Measurements from ENCODE around the gene KCNJ14.

KCNJ14 gene

GRCh38 chr19:48455171-48455907 is at the start of gene KCNJ14:
KCNJ14 (plus strand) TSS chr19:48455574; CDS start chr19:48461725, 6,151 bp downstream.
- H3K79me2 ChIP-seq (ENCODE audit: low read length) = peaks cover 32% of the 10 kb centered on the region; the same call in 1 of the 2 replicates
- H3K9me2 ChIP-seq (replicated peaks; ENCODE audit: insufficient read depth, low read length) = no peaks in the 10 kb centered on the region
- H3K27me3 ChIP-seq (replicated peaks; ENCODE audit: insufficient read depth, low read length) = no peaks in the 10 kb centered on the region
- no peak within 1 kb of the TSS for H3K27ac ChIP-seq (ENCODE audit: low read length)
- no peak for DNase-seq
- H2AFZ ChIP-seq (ENCODE audit: low read length) = no peak within 1 kb of the TSS
- H3K9ac ChIP-seq (ENCODE audit: low read length) = no peak within 1 kb of the TSS
- H3K4me1 ChIP-seq (ENCODE audit: low read length) = no peaks in the 10 kb centered on the region
- H3K36me3 ChIP-seq (replicated peaks; ENCODE audit: insufficient read depth, low read length) = 0 out of 2 replicates have a peak, but pooled peaks cover 6% of the 10 kb centered on the region
- H3K4me3 ChIP-seq (ENCODE audit: low read length) = no peak within 1 kb of the TSS
- TF ChIP-seq EZH2 (optimal IDR thresholded peaks at IDR 0.05; ENCODE audit: low read depth, low read length) = no peak
- TF ChIP-seq CTCF (IDR thresholded peaks at IDR 0.05; ENCODE audit: low read length) = no peak
- TF ChIP-seq EZH2phosphoT487 (IDR thresholded peaks at IDR 0.05; ENCODE audit: low read length) = no peak
- no peaks in the 10 kb centered on the region for H3K9me3 ChIP-seq (replicated peaks; ENCODE audit: insufficient read depth, low read length)
- no peak within 1 kb of the TSS for H3K4me2 ChIP-seq (ENCODE audit: low read depth, low read length)
- no peaks in the 10 kb centered on the region for H4K20me1 ChIP-seq (ENCODE audit: insufficient read depth, low read length)
- H3F3A ChIP-seq (ENCODE audit: insufficient read depth, low read length) = no peaks in the 10 kb centered on the region

GRCh38 chr19:48405850-48406249 is 49.5 kb upstream of the KCNJ14 start:
- Histone ChIP-seq H3K36me3 (replicated peaks; ENCODE audit: insufficient read depth, low read length) (no peaks in the 10 kb centered on the region), H3K9me3 (replicated peaks; ENCODE audit: insufficient read depth, low read length) (no peaks in the 10 kb centered on the region), H3F3A (ENCODE audit: insufficient read depth, low read length) (no peaks in the 10 kb centered on the region), H3K79me2 (ENCODE audit: low read length) (no peaks in the 10 kb centered on the region), H3K4me3 (ENCODE audit: low read length) (no peak overlapping the region), H3K4me1 (ENCODE audit: low read length) (no peaks in the 10 kb centered on the region), H2AFZ (ENCODE audit: low read length) (no peak overlapping the region), H3K27ac (ENCODE audit: low read length) (no peak overlapping the region), H3K9ac (ENCODE audit: low read length) (no peak overlapping the region), H3K27me3 (replicated peaks; ENCODE audit: insufficient read depth, low read length) (peaks cover 36% of the 10 kb centered on the region), H4K20me1 (ENCODE audit: insufficient read depth, low read length) (no peaks in the 10 kb centered on the region), H3K4me2 (ENCODE audit: low read depth, low read length) (no peak overlapping the region), H3K9me2 (replicated peaks; ENCODE audit: insufficient read depth, low read length) (no peaks in the 10 kb centered on the region)
- TF ChIP-seq EZH2 (optimal IDR thresholded peaks at IDR 0.05; ENCODE audit: low read depth, low read length) = no peak
- TF ChIP-seq EZH2phosphoT487 (IDR thresholded peaks at IDR 0.05; ENCODE audit: low read length) = no peak
- no peak for TF ChIP-seq CTCF (IDR thresholded peaks at IDR 0.05; ENCODE audit: low read length)
- no peak for DNase-seq

- Histone ChIP-seq H4K20me1 (ENCODE audit: insufficient read depth, low read length) (no peaks in the 10 kb centered on the region), H3K4me1 (ENCODE audit: low read length) (peaks cover 11% of the 10 kb centered on the region), H3K9ac (ENCODE audit: low read length) (no peak overlapping the region), H3F3A (ENCODE audit: insufficient read depth, low read length) (peaks cover 16% of the 10 kb centered on the region), H3K9me3 (replicated peaks; ENCODE audit: insufficient read depth, low read length) (no peaks in the 10 kb centered on the region), H2AFZ (ENCODE audit: low read length) (no peak overlapping the region), H3K27me3 (replicated peaks; ENCODE audit: insufficient read depth, low read length) (peaks cover 18% of the 10 kb centered on the region), H3K79me2 (ENCODE audit: low read length) (no peaks in the 10 kb centered on the region), H3K36me3 (replicated peaks; ENCODE audit: insufficient read depth, low read length) (no peaks in the 10 kb centered on the region), H3K27ac (ENCODE audit: low read length) (no peak overlapping the region), H3K4me3 (ENCODE audit: low read length) (no peak overlapping the region), H3K9me2 (replicated peaks; ENCODE audit: insufficient read depth, low read length) (no peaks in the 10 kb centered on the region), H3K4me2 (ENCODE audit: low read depth, low read length) (peak overlapping the region; percentile 65; the same call in 1 of the 2 replicates)
- DNase-seq = no peak
- TF ChIP-seq EZH2phosphoT487 (IDR thresholded peaks at IDR 0.05; ENCODE audit: low read length) (no peak), CTCF (IDR thresholded peaks at IDR 0.05; ENCODE audit: low read length) (no peak), EZH2 (optimal IDR thresholded peaks at IDR 0.05; ENCODE audit: low read depth, low read length) (no peak)
Measured at GRCh38 chr19:48413879-48414587, 41.3 kb upstream of the KCNJ14 start.
